GM21526 (cell line): ENCODE results near the gene CTDSP1.

ENCODE experiments used
- ATAC-seq: cut with Tn5 transposase; IDR thresholded peaks from one replicate; pipeline ENCODE4 v1.9.1; 2021; ENCODE audit warnings: moderate library complexity; ENCODE audit not compliant: unreplicated experiment, low FRiP score

The CTDSP1 gene

GRCh38 chr2:218399391-218400166 is at the start of gene CTDSP1:
CTDSP1 (plus strand) TSS chr2:218399868; CDS start chr2:218400091, 223 bp downstream.
- peak; percentile 37 for ATAC-seq

DNA sequence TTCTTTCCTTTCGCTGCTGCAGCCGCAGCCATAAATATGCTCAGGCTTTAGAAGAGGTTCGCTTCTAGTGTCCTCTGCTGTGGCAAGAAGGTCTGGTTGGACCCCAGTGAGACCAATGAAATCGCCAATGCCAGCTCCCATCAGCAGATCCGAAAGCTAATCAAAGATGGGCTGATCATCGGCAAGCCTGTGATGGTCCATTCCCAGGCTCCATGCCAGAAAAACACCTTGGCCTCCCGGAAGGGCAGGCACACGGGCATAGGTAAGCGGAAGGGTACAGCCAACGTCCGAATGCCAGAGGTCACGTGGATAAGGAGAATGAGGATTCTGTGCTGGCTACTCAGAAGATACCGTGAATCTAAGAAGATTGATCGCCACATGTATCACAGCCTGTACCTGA is 45.6 kb upstream of the CTDSP1 start:
- ATAC-seq = no peak

GRCh38 chr2:218354850-218355443 is 44.7 kb upstream of the CTDSP1 start:
- no peak for ATAC-seq

GRCh38 chr2:218357236-218358177 is 42.2 kb upstream of the CTDSP1 start:
- no peak for ATAC-seq

DNA sequence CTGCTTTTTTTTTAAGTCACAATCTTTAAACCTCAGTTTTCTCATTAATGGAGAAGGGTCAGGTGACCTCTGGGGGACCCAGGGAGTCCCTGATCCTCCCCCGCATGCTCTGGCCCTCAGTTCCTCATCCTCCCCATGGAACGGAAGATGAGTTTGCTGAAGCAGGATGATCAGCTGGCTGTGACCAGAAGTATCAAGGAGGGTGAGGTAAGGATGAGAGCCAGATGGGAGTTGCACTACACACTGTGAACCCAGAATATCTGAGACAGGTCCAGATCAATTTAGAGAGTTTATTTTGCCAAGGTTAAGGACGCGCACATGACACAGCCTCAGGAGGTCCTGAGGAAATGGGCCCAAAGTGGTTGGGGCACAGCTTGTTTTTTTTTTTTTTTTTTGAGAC is 39.2 kb upstream of the CTDSP1 start:
- ATAC-seq = no peak

DNA sequence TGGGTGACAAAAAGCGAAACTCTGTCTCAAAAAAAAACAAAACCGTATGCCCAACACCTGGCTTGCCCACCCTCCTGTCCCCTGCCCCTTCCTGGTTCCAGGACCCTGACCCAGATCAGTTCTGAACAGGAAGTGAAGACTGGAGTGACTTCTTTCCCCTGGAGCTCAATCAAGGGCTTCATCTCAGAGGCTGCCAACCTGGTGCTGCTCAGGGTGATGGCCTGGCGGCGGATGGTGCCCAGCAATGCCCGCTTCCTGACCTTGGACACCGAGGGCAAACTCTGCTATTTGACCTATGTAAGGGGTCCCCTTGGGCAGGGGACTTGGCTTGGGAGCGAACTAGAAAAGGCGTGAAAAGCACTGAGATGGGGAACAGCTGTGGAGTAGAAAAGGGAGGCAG is 37.1 kb upstream of the CTDSP1 start:
- ATAC-seq = no peak

DNA sequence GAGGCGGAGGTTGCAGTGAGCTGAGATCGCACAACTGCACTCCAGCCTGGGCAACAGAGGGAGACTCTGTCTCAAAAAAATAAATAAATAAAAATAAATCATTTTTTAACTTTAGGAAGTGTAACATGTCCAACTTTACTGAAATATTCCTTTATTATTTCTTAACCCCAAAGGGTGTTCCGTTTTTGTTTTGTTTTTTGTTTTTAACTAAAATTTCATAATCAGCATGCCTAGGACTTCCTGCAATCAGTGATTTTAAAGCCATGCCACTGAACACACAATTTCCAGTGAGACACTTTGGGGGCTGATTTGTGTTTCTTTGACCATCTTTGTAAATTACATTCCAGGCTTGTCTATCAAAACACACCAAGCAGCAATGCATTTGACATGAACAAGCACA is 35.9 kb upstream of the CTDSP1 start:
- no peak for ATAC-seq

DNA sequence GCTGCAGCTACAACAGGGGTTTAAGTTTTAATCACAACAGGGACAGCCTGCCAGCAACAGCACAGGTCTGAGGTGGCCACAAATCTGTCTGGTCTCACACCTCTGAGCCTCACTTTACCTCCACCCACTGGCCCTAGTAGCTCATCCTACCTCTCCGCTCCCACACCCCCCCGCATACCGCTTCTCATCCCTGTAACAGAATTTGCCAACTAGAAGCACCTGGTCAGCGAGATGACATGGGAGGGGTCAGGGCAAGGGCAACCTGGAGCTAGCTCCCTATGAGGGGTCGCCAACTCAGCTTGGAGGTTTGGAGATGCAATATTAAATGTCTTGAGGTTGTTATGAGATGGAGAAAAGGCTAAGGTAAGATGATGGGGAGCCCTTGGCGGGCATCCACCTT is 35.5 kb upstream of the CTDSP1 start:
- no peak for ATAC-seq

- no peak for ATAC-seq
These were observed 32.9 kb upstream of the CTDSP1 start for GRCh38 chr2:218366621-218367414.

DNA sequence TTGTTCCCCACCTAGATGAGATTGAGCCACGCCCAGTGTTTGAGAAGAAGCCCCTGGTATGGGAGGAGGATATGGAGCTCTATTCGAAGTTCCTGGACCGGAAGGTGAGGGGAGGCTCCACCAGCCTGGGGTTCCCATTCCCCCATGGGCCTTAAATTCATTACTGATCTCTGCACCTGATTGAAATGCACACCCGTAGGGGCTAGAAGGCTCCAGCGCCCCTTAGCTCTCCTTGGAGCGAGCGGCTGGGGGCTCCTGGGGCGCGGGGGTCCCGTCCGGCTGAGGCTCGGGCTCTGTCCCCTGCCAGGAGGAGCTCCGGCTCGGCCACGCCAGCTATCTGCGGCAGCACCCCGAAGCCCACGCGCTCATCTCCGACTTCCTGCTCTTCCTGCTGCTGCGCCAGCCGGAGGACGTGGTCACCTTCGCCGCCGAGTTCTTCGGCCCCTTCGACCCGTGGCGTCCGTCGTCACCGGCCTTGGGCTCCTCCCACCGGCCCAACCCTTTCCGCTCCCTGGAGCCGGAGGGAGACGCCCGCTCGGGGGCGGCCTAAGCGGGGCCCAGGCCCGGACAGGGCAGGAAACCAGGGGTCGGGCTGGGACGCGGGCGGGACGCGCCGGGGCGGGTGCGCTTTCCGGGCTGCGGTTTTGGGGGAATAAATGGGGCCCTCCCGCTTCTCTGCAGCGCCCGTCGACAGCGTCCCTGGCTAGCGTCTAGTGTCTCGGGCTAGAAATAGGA is 32.1 kb upstream of the CTDSP1 start:
- ATAC-seq = peak; percentile 88

GRCh38 chr2:218368150-218368528 is 31.5 kb upstream of the CTDSP1 start:
- no peak for ATAC-seq

GRCh38 chr2:218368621-218369153 is 31.0 kb upstream of the CTDSP1 start:
- ATAC-seq = no peak

- ATAC-seq = no peak
These were observed 30.3 kb upstream of the CTDSP1 start for GRCh38 chr2:218369330-218369729.

DNA sequence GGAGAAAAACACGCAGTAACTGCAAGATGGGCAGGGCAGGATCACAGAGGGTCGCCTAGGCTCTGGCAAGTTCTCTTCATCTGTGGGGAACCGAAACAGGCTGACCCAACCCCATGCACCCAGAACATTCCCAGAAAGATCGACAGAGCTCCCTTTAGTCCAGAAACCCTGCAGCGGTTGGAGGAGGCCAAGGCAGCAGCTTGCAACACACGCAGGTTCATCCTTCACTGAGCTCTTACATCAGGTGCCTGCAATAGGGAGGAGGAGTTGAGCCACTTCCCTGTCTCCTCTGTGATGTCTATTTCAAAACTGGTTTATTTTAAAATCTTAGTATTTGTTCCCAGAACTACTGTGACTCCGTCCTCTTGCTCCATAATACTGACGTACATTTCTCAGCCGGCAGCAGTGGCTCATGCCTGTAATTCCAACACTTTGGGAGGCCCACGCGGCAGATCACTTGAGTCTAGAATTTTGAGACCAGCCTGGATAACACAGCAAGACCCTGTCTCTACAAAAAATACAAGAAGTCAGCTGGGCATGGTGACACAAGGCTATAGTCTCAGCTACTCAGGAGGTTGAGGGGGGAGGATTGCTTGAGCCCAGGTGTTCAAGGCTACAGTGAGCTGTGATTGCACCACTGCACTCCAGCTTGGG is 29.1 kb upstream of the CTDSP1 start:
- ATAC-seq = no peak

DNA sequence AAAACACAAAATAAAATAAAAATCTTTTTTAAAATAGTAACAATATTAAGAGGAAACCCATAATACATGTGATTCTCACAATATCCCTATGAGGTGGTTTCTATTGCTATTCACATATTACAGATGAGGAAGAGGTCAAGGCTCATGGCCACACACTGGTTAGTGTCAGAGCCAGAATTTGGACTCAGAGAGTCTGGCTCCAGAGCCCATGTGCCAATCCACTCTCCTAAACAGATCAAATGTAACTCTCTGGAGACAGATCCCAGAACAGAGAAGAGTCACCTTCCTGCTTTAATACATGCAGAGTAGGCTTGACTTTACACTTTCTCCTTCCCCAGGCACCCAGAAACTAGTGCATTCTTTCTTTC is 27.7 kb upstream of the CTDSP1 start:
- no peak for ATAC-seq

DNA sequence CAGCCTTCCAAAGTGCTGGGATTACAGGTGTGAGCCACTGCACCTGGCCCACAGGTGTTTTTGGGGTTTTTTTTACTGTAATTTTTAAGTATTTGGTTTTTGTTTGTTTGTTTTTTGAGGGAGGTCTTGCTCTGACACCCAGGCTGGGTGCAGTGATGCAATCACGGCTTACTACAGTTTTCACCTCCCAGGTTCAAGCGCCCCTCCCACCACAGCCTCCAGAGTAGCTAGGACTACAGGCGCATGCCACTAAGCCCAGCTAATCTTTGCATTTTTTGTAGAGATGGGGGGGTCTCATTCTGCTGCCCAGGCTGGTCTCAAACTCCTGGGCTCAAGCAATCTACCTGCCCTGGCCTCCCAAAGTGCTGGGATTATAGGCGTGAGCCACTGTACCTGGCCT is 24.9 kb upstream of the CTDSP1 start:
- ATAC-seq = no peak

- ATAC-seq = no peak
These were observed 24.5 kb upstream of the CTDSP1 start for GRCh38 chr2:218375212-218375611.

- ATAC-seq = no peak
These were observed 21.6 kb upstream of the CTDSP1 start for GRCh38 chr2:218378053-218378452.

GRCh38 chr2:218381916-218382366 is 17.7 kb upstream of the CTDSP1 start, which contains the start of gene SLC11A1:
SLC11A1 (plus strand) TSS chr2:218382273; CDS start chr2:218382369, 96 bp downstream.
- ATAC-seq = no peak
